Stimulated activated CD4-positive, alpha-beta T cell treated with anti-CD3 and anti-CD28 coated beads, Interleukin-2, amount 100 ng/mL, for 4 hours (primary cell): ENCODE data around the gene CHCHD3.

Source experiments
- DNase-seq: peaks from one replicate; pipeline ENCODE4 v3.0.0-alpha.2; 2020; ENCODE audit warnings: low read depth

The CHCHD3 gene

GRCh38 chr7:132806834-132807233 lies 275.1 kb downstream of the CHCHD3 start:
- DNase-seq, result no peak

- no peak for DNase-seq
These were observed 276.1 kb downstream of the CHCHD3 start for GRCh38 chr7:132805766-132806165.

GRCh38 chr7:132804849-132805485 lies 276.9 kb downstream of the CHCHD3 start:
- no peak for DNase-seq

GRCh38 chr7:132800522-132800921 lies 281.4 kb downstream of the CHCHD3 start:
- no peak for DNase-seq

GRCh38 chr7:132799081-132799413 lies 282.8 kb downstream of the CHCHD3 start:
- no peak for DNase-seq

- DNase-seq, result no peak
These were observed 284.7 kb downstream of the CHCHD3 start for GRCh38 chr7:132797152-132797551.

- no peak for DNase-seq
These were observed 288.4 kb downstream of the CHCHD3 start for GRCh38 chr7:132793474-132793873.

- no peak for DNase-seq
These were observed 290.9 kb downstream of the CHCHD3 start for GRCh38 chr7:132791036-132791435.

- no peak for DNase-seq
These were observed 291.8 kb downstream of the CHCHD3 start for GRCh38 chr7:132790104-132790503.

GRCh38 chr7:132789281-132789680 lies 292.6 kb downstream of the CHCHD3 start:
- no peak for DNase-seq

GRCh38 chr7:132785870-132786269 lies 296.0 kb downstream of the CHCHD3 start:
- no peak for DNase-seq

GRCh38 chr7:132784406-132784805 lies 297.5 kb downstream of the CHCHD3 start:
- no peak for DNase-seq

- DNase-seq, result no peak
These were observed 298.1 kb downstream of the CHCHD3 start for GRCh38 chr7:132783824-132784223.

- DNase-seq, result no peak
These were observed 298.9 kb downstream of the CHCHD3 start for GRCh38 chr7:132782777-132783640.

GRCh38 chr7:132780822-132781221 lies 301.1 kb downstream of the CHCHD3 start:
- DNase-seq, result no peak

- no peak for DNase-seq
These were observed 302.7 kb downstream of the CHCHD3 start for GRCh38 chr7:132779164-132779563.

- no peak for DNase-seq
These were observed 303.1 kb downstream of the CHCHD3 start for GRCh38 chr7:132778761-132779160.

- no peak for DNase-seq
These were observed 303.9 kb downstream of the CHCHD3 start for GRCh38 chr7:132777956-132778355.

- DNase-seq, result no peak
These were observed 304.5 kb downstream of the CHCHD3 start for GRCh38 chr7:132777414-132777813.

- DNase-seq, result no peak
These were observed 305.8 kb downstream of the CHCHD3 start for GRCh38 chr7:132776048-132776620.

GRCh38 chr7:132773527-132773956 lies 308.3 kb downstream of the CHCHD3 start:
- no peak for DNase-seq

GRCh38 chr7:132771301-132771730 lies 310.6 kb downstream of the CHCHD3 start:
- DNase-seq, result no peak

- no peak for DNase-seq
These were observed 311.8 kb downstream of the CHCHD3 start for GRCh38 chr7:132770055-132770454.
